Smooth muscle cell (in vitro differentiated cells): ENCODE results near the gene TAOK2. TPM values are rescaled to one million over a fixed set of nuclear protein-coding genes. Genes with fewer than 3 reads are reported as not detected.

Source experiments
- DNase-seq: peaks from one replicate; lab custom pipeline; 2025; ENCODE audit not compliant: unreplicated experiment; lab: John Stamatoyannopoulos, UW
- H2AFZ ChIP-seq: fragments of 200-600 bp; sonication (generic); 2 replicates; pipeline ENCODE4 v1.6.0; 2016; ENCODE audit warnings: antibody characterized with exemption, low read depth, mild to moderate bottlenecking
- H3F3A ChIP-seq: fragments of 200-600 bp; sonication (generic); 2 replicates; pipeline ENCODE4 v1.6.0; 2017; ENCODE audit warnings: antibody characterized with exemption, low read depth
- H3K27ac ChIP-seq: fragments of 200-600 bp; sonication (generic); 2 replicates; pipeline ENCODE4 v1.5.1; 2016; ENCODE audit warnings: low read depth, mild to moderate bottlenecking
- H3K27me3 ChIP-seq: fragments of 200-600 bp; sonication (generic); 2 replicates; pipeline ENCODE4 v1.6.1; 2016; ENCODE audit warnings: low read depth, mild to moderate bottlenecking
- H3K36me3 ChIP-seq: fragments of 200-600 bp; sonication (generic); 2 replicates; pipeline ENCODE4 v1.5.1; 2016; ENCODE audit warnings: low read depth
- H3K4me1 ChIP-seq: fragments of 200-600 bp; sonication (generic); 2 replicates; pipeline ENCODE4 v1.5.1; 2016; ENCODE audit warnings: low read depth
- H3K4me2 ChIP-seq: fragments of 200-600 bp; sonication (generic); 2 replicates; pipeline ENCODE4 v1.6.0; 2016; ENCODE audit warnings: mild to moderate bottlenecking
- H3K4me3 ChIP-seq: fragments of 200-600 bp; sonication (generic); 2 replicates; pipeline ENCODE4 v1.5.1; 2016; ENCODE audit warnings: mild to moderate bottlenecking
- H3K79me2 ChIP-seq: fragments of 200-600 bp; sonication (generic); 2 replicates; pipeline ENCODE4 v1.6.0; 2016; ENCODE audit warnings: low read depth, mild to moderate bottlenecking
- H3K9ac ChIP-seq: fragments of 200-600 bp; sonication (generic); 2 replicates; pipeline ENCODE4 v1.6.0; 2016; ENCODE audit warnings: low read depth
- H3K9me3 ChIP-seq: fragments of 200-600 bp; sonication (generic); replicated peaks from 2 replicates; pipeline ENCODE4 v1.5.1; 2016; ENCODE audit warnings: low read depth
- H4K20me1 ChIP-seq: fragments of 200-600 bp; sonication (generic); 2 replicates; pipeline ENCODE4 v1.6.0; 2016; ENCODE audit warnings: low read depth
- WGBS: methylation state at CpG from one replicate; pipeline ENCODE4 v1.1.7; 2016; ENCODE audit warnings: low lambda C conversion rate; 5-methylcytosine and 5-hydroxymethylcytosine counted together
- polyA plus RNA-seq: library from polyadenylated mRNA; unstranded; fragments of >200 nt; fragmentation: Nextera tagmentation; extraction: Ambion mirVana; gene quantifications from 2 replicates; pipeline ENCODE4 v1.2.1, GENCODE V29; 2016
- total RNA-seq: library from RNA; depleted of rRNA; stranded (reverse); fragments of >200 nt; gene quantifications from 2 replicates; pipeline ENCODE4 v1.2.3, GENCODE V29; 2014
- TF ChIP-seq, protein P1 (sequence below): fragments of 200-600 bp; sonication (generic); IDR thresholded peaks from 2 replicates; pipeline ENCODE4 v1.5.1; 2017; ENCODE audit warnings: borderline replicate concordance, mild to moderate bottlenecking, antibody characterized with exemption; ENCODE audit not compliant: insufficient read depth, poor library complexity, severe bottlenecking

Gene TAOK2
- total and polyA plus RNA-seq, 2 experiments from 2014 or later, result 26.0 to 26.2 TPM

DNA sequence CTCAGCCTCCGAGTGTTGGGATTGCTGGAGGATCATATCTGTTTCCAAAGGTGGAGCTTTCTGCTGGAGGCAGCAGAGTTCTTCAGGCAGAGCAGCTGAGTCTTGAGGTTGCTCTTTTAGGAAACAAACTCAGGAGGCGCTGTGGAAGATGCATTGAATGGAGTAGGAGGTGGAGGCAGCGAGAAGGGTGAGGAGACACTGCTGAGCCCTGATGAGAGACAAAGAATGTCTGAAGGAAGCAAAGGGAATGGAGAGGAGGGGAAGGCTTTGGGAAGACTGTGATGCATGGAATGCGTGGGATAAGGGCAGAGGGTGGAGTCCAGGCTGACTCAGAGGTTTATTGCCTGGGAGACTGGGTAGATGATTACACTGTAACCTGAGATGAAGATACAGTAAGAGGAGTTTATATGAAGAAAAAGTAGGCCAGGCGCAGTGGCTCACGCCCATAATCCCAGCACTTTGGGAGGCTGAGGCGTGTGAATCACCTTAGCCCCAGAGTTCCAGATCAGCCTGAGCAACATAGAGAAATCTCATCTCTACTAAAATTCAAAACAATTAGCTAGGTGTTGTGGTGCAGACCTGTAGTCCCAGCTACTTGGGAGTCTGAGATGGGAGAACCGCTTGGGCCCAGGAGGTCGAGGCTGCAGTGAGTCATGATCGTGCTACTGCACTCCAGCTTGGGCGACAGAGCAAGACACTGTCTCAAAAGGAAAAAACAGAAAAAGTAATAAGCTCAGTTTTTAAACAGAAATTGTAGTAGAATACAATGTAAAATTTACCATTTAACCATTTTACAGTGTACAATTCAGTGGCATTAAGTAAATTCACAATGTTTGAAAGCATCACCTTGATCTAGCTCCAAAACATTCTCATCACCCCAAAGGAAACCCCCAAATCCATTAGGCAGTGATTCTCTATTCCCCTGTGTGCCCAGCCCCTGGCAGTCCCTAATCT is 29.5 kb upstream of the TAOK2 start:
- peak overlapping the region; percentile 95 for H3K27ac ChIP-seq
- TF ChIP-seq, protein P1, sequence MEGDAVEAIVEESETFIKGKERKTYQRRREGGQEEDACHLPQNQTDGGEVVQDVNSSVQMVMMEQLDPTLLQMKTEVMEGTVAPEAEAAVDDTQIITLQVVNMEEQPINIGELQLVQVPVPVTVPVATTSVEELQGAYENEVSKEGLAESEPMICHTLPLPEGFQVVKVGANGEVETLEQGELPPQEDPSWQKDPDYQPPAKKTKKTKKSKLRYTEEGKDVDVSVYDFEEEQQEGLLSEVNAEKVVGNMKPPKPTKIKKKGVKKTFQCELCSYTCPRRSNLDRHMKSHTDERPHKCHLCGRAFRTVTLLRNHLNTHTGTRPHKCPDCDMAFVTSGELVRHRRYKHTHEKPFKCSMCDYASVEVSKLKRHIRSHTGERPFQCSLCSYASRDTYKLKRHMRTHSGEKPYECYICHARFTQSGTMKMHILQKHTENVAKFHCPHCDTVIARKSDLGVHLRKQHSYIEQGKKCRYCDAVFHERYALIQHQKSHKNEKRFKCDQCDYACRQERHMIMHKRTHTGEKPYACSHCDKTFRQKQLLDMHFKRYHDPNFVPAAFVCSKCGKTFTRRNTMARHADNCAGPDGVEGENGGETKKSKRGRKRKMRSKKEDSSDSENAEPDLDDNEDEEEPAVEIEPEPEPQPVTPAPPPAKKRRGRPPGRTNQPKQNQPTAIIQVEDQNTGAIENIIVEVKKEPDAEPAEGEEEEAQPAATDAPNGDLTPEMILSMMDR, result peak; percentile 40
- H3K4me3 ChIP-seq, result no peak overlapping the region
- no peaks in the 10 kb centered on the region for H3K27me3 ChIP-seq
- H3K9ac ChIP-seq, result peak overlapping the region; percentile 71
- no peaks in the 10 kb centered on the region for H4K20me1 ChIP-seq
- H3K9me3 ChIP-seq, result no peaks in the 10 kb centered on the region
- H3K36me3 ChIP-seq, result no peaks in the 10 kb centered on the region
- WGBS, result 4% methylated on average over 11 of the region's 11 CpGs
- H3F3A ChIP-seq, result peaks cover 17% of the 10 kb centered on the region
- H2AFZ ChIP-seq, result peak overlapping the region; percentile 28
- H3K4me1 ChIP-seq, result peaks cover 10% of the 10 kb centered on the region
- H3K79me2 ChIP-seq, result no peaks in the 10 kb centered on the region
- peak; percentile 20 for DNase-seq
- peak overlapping the region; percentile 77 for H3K4me2 ChIP-seq

DNA sequence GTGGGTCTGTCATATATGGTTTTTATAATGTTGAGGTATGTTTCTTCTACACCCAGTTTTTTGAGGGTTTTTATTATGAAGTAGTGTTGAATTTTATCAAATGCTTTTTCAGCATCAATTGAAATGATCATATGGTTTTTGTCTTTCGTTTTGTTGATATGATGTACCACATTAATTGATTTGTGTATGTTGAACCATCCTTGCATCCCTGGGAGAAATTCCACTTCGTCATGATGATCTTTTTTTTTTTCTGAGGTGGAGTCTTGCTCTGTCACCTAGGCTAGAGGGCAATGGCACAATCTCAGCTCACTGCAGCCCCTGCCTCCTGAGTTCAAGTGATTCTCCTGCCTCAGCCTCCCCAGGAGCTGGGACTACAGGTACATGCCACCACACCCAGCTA is 25.8 kb upstream of the TAOK2 start:
- Histone ChIP-seq H4K20me1 (no peaks in the 10 kb centered on the region), H3K79me2 (no peaks in the 10 kb centered on the region), H2AFZ (no peak overlapping the region), H3K27me3 (no peaks in the 10 kb centered on the region), H3K4me2 (no peak overlapping the region), H3F3A (peaks cover 17% of the 10 kb centered on the region), H3K4me1 (peaks cover 10% of the 10 kb centered on the region), H3K27ac (no peak overlapping the region), H3K9ac (no peak overlapping the region), H3K4me3 (no peak overlapping the region), H3K9me3 (no peaks in the 10 kb centered on the region), H3K36me3 (no peaks in the 10 kb centered on the region)
- DNase-seq, result no peak
- 87% methylated on average over 2 of the region's 2 CpGs for WGBS
- TF ChIP-seq, protein P1, result no peak

DNA sequence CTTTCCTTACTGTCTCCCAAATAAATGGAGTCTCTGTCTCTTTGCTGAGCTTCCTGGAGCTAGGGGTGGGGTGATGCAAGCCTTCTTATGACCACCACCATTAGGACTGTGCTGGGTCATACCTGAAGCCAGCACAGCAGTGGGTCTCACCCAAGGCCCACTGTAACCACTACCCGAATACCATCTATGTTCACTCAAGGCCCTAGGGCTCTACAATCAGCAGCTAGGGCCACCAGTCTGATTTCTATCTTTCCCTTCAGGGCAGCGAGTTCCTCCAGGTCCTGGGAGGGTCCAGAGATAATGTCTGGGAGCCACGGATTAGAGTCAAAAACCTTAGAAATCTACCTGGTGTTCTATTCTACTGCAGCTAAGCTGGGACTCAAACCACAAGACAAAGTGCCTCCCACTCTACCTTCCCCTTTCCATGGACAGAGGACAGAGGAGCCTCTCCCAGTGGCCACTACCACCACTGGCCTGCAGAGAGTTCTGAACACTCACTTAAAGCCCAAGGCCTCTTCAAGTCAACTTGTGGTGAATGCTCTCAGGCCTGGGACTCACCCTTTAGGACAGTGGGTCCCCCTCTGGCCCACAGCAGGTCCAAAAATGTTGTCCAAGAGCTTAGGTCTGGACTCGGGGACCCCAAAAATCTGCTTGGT is 22.7 kb upstream of the TAOK2 start:
- no peak for DNase-seq
- H4K20me1 ChIP-seq, result no peaks in the 10 kb centered on the region
- H3K4me3 ChIP-seq, result no peak overlapping the region
- no peaks in the 10 kb centered on the region for H3K36me3 ChIP-seq
- no peak overlapping the region for H2AFZ ChIP-seq
- peaks cover 2% of the 10 kb centered on the region for H3F3A ChIP-seq
- 93% methylated on average over 4 of the region's 4 CpGs for WGBS
- TF ChIP-seq, protein P1, result no peak
- no peaks in the 10 kb centered on the region for H3K79me2 ChIP-seq
- no peaks in the 10 kb centered on the region for H3K9me3 ChIP-seq
- no peak overlapping the region for H3K9ac ChIP-seq
- H3K27ac ChIP-seq, result no peak overlapping the region
- H3K4me2 ChIP-seq, result no peak overlapping the region
- no peaks in the 10 kb centered on the region for H3K27me3 ChIP-seq
- no peaks in the 10 kb centered on the region for H3K4me1 ChIP-seq
